Measurements from ENCODE around the gene GLRX.
"Not testable (repeated sequence)": the region's sequence is repeated elsewhere in the genome, so short reads cannot be mapped to it uniquely, and the experiment has no call there.

The GLRX gene

DNA sequence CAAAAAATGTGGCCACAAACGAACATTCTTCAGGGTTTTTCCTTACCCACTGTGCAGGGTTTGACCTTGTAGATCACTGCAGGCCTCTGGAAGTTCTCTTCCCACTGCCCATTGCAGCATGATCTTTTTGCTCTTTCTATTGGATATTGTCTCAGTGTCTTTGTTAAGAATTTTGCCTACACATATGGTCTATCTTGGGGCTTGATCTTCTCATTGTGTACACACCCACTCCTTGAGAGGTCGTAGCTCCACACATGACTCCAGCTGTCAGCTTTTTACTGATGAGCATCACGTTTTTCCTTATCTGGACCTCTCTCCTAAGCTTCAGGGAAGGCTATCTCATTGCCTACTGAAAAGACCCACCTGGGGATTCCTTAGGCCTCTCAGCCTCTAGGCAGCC is 3.0 kb upstream of the GLRX start:
- no peak for DNase-seq

DNA sequence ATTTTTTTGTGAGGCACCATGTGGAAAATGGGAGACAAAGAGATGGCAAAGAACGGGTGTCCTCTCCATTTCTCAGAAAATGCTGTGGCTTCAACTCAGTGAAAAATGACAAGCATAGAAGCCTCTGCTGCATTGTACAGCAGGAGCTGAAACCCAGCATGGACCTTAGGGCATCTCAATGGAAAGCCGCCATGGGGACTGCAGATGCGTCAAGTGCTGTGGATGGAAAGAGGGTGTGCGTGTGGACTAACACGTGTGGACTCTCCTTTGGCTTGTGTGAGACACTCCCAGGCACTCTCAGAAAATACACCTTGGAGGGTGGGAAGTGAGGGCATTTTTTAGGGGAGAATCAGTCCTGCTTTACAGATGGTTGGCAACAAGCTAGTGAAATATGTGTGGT is 2.2 kb upstream of the GLRX start:
- DNase-seq: no peak

DNA sequence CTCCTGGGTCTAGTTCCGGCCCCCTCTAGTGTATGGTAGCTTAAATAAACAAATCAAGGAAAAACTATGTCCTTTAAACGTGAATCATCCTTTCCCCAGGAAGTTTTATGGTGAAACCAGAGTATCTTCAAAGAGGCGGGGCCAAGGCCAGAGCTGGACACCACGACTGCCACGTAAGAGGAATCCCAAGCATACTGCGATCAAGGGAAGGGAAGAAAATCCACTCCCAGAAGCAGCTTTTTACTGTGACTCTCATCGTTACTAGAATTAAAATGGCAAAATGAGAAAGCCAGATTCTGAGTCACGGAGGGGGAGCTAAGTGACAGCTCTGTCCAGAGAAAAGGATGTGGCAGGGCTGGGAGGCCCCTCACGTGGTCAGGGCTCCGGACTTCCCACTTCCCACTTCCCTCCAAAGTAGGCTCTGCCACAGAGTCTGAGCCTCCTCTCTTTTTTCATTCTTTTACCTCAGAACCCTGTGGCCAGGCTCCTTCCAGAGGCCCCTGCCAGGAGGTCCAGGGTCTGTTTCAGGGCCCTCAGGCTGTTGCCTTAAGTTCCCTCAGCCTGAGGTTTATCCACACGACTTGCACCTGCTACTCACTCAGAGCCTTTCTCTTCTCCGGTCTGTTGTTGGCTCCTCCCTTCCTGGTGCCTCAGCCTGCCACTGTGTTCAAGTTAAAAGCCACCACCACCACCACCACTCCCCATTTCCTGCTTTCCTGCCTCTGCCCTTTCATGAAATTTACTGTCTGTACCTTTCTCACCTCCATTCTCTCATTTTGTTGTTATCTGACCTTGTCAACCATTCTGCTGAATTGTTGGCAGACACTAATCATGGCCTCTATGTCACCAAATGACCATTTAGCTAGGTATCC is 1.4 kb upstream of the GLRX start:
- DNase-seq: peak; percentile 78

DNA sequence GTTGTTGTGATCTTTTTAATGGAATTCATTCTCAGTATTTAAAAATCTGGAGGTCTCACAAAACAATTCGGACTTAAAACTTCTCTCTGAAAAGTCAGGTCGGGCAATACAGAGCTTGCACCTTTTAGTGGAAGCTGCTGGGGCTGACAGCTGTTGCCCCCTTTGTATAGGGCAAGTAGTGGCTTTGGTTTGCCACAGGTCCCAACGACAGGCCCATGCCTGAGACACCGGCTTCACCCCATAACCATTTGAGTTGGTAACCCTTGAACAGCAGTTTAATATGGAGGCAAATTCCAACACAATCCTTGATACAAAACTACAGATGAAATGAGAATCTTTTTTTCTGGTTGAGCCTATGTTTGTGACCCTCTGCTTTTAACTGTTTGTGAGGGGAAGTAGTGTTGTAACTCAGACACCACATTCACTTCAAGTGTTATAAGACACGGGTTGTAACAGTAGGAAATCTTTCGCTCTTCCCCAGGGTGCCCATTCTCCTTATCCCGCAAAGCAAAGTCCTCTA is 752 bp upstream of the GLRX start:
- no peak for DNase-seq

DNA sequence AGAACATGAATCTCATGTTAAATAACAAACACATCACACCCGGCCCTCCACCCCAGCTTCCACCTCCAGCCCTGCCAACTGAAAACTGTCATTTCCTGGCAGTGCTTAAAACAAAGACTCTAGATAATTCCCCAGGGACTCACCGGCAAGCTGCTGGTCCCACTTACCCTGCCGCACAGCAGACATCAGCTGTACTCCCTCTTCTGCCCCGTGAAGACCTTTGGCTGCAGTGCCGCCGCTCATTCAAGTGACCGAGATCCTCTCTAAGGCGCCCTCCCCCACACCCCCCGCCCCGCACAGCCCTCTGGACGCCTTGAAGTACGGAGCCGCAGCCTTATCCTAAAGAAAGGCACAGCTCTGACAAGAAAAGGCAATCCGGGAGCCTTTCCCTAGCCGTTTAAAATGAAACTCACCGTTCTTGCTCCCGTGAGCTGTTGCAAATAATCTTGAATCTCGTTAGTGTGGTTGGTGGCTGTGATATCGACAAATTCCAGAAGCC is 434 bp downstream of the GLRX start:
- DNase-seq: no peak

DNA sequence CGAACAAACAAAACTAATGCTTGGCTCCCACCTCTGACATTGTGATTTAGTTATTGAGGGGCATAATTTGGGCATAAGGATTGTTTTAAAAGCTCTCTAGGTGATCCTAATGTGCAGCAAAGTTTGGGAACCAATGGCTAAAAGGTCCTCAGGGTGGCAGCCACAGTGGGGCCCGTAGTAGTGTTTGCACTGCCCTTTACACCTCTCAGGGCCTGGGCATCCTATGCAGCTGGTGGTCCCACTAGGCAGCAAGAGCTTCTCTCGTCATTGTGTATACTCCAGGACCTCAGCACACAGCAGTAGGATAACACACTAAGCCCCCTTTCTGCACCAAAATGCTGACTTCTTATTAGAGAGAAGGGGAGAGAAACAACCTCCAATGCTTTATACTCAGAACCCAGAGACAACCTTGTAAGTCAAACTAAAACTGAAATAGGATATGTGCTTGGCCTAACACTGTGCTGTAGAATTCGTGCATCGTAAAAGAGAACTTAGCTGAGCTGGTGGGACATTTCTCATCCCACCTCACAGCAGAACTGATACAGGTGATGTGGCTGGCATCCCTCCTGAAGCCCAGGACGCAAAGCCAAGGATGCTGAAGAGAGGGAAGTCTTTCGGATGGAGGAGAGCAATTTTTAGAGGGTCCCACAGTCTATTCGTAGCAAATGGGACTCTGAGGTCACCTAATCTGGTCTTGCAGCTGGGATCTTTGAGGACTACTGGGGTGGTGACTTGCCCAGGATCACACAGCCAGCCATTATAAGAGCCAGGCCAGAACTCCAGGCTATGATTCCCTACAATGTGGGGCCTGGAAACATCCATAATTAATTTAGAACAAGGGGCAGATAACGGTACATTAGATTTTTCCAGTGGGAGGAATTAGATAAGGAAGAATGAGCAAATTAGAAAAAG is 1.2 kb downstream of the GLRX start:
- DNase-seq: no peak

DNA sequence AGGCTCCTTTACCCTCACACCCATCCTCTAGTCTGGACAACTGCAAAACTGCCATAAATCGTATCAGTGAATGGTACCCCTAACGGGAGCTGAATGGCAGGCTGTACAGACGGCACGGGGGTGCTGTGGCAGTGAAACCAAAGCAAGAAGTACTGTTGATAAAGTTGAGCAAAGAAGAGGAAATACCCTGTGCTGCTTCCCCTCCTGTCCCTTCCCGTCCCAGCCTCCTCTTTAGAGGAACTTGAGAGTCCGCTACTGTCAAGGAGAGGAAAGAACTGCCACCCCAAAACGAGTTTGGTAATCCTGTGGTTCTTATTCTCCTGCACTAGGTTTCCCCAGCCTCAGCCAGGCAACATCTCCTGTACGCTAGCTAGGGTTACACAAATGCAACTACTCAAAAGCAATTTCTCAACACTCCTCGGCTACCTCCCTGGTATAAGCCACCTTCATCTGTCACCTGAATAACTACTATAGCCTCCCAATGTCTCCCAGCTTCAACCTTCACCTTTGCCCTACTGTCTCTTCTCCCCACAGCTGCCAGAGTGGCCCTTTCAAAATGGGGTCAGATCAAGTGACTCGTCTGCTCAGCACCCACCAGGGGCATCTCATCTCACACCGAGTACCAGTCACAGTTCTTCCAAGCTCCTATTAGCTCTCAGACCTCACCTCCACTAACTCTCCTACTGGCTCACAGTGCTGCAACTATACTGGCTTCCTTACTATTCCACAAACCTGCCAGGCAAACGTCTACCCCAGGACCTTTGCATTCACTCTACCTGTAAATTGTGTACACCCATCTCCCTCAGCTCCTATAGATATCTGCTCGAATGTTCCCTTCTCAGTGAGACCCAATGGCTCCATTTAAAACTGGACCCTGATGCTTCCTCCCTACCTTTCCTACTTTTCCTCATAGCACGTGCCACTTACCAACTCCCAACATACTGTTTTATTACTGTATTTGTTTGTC is 4.1 kb downstream of the GLRX start:
- DNase-seq: peak; percentile 47

DNA sequence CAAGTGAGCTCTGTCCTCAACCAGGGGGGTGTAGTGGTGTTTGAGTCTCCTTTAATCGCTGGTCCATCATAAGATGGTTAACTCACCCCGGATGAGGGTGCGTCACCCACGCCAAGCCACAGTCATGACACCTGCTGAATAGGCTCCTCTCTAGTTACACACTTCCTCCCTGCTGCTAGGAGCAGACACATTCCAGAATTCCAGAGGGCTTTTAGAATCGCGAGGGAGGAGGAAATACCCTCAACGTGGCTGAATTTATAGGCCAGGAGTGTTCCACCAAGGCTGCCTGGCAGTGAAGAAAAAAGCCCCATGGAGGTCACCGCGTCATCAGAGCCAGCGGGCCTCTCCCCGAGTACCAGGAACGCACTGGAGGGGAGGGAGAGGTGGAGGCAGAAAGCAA is 5.1 kb downstream of the GLRX start:
- DNase-seq: peak; percentile 66

DNA sequence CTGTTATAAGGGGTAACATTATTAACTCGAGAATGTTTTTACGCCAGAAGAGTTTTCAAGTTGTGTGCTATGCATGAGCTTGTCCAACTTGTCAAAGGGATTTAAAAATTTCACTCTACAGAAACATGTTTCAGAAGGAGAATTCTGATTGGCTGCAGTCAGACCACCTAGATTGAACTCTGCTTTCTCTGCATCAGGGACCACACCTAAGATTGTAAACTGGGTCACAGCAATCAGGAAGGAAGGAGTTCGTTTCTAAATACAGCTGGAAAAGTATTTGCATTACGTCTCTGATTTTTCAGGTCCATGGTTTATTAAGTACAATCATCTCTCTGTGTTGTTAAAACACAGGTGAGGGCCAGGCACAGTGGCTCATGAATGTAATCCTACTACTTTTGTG is 5.8 kb downstream of the GLRX start:
- DNase-seq: no peak

DNA sequence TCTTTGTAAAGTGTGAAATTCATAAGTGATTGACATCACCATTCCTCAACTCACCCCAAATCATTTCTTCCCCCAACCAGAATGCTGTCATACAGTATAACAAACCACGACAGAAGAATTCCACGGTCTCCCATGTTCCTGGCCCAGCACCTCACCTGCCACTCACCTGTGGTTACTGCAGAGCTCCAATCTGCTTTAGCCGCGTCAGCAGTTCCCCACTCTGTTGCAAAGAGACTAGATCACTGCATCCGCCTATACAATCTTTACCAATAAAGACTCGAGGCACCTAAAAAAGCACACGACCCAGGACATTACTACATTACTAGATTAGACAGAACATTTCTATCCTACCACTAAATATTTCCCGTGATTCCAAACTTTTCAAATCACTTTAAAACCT is 6.2 kb downstream of the GLRX start:
- DNase-seq: no peak

DNA sequence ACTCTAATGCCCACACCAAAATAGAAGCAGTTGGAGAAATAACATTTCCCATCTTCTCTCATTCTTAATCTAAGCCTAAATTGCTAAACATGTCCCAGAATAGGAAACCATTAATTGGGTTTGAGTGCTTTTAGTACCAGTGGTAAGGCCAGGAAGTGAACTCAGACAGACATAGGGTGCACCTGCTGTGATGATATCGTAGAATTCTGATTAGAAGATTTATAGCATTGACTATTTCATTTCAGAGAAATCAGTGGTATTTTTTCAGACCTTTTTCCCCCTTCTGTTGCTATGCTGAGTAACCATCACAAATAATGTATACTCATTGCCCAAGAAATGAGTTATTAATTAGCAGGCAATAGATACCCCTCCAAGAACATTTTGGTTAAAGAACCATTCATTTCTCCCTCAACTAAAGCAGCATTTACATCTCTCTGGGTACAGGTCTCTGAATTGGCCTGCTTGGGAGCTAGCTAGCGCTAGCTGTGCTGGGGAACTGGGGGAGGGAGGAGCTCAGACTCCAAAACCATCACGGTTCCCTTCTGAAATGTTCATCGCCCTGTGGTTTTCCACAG is 7.3 kb downstream of the GLRX start:
- DNase-seq: no peak

DNA sequence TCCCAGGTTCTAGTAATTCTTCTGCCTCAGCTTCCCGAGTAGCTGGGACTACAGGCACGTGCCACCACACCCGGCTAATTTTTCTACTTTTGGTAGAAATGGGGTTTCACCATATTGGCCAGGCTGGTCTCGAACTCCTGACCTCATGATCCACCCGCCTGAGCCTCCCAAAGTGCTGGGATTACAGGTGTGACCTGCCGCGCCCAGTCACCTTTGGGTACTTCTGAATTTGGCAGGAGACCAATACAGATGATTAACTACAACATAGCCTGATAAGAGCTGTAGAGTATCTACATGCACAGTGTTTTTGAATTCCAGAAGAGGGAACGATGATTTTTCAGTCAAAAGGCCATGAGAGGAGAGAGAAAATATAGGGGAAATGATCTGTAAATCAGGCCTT is 9.5 kb downstream of the GLRX start:
- not testable (repeated sequence) for DNase-seq

DNA sequence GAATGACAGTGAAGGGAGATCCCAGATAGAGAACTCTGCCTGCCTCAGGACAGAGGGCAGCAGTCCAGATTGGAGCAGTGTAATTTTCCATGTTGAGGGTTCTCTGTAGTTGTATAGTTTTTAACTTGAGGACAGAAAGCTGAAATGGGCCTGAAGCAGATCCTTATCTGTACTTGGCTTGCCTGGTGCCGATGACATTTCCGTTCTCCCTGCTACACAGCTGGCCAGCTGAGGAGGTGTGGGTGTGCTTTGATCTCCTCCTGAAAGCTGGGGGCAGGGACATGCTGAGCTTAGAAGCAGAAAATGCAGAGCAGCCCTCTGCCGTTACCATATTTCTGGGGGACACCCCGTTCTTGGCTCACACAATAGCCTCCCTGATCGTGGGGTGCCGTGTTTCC is 10.5 kb downstream of the GLRX start:
- DNase-seq: peak; percentile 48

DNA sequence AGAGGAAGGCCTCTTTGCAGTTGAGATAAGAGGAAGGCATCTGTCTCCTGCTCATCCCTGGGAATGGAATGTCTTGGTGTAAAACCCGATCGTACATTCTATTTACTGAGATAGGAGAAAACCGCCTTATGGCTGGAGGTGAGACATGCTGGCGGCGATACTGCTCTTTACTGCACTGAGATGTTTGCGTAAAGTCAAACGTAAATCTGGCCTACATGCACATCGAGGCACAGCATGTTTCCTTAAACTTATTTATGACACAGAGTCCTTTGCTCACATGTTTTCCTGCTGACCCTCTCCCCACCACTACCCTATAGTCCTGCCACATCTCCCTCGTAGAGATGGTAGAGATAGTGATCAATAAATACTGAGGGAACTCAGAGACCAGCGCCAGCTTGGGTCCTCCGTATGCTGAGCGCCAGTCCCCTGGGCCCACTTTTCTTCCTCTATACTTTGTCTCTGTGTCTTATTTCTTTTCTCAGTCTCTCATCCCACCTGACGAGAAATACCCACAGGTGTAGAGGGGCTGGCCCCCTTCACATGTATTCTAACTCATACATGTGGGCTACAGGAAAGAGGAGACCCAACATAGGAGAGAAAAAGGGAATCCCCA is 11.0 kb downstream of the GLRX start:
- not testable (repeated sequence) for DNase-seq

DNA sequence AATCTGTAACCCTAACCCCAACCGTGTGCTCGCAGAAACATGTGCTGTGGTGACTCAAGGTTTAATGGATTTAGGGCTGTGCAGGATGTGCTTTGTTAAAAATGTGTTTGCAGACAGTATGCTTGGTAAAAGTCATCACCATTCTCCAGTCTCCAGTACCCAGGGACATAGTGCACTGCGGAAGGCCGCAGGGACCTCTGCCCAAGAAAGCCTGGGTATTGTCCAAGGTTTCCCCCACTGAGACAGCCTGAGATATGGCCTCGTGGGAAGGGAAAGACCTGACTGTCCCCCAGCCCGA is 11.5 kb downstream of the GLRX start:
- not testable (repeated sequence) for DNase-seq

DNA sequence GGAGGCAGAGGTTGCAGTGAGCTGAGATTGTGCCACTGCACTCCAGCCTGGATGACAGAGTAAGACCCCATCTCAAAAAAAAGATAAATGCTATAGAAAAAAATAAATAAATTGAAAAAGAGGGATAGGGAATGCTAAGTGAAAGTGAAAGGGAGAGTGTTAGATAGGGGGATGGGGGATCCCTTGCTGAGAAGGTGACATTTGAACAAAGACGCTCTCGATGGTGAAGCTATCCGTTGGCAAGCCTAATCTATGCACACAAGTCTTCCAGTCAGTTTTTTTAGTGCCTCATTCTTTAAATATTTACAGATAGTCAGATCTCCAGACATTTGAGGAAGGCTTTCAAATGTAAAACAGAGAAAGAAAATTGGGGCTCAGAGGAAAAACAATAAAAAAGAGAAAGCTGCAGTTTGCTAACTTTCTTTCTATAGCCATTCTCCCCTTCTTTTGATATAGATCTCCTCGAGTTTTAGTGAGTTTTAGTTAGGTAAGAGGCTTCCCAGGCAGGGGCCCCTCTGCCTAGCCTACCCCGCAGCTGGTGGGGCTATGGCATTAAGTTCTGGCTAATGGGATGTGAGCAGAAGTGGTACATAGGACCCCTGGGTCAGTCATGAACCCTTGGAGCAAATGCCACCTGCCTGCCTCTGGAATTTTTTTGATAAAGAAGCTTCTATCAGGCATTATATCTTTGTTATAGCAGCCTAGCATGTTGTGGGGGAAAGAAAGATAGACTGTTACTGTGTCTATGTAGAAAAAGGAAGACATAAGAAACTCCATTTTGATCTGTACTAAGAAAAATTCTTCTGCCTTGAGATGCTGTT is 12.0 kb downstream of the GLRX start:
- no peak for DNase-seq

DNA sequence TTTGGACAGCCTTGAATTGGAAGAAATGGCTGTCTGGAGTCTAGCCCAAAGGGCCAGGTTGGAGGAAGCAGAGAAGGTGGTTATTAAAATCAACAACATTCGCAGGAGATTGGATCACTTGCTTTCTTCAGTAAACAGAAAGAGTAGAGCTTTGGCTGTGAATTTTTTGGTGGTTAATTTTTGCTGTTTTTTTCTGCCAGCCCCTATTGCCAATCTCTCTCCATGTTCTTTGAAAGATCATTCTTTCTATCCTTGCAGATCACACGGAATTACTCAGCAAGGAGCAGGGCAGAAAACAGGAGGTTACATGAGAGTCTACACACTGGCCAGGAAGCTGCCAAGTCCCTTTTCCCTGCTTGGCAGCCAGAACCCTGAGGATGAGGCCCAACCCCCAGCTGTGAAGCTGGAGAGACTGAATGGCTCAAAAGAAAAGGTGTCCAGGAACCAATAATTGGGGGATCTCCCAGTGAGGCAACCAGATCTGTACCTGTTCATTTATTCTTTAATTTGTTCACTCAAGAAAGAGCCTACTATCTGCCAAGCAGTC is 13.0 kb downstream of the GLRX start:
- DNase-seq: no peak

DNA sequence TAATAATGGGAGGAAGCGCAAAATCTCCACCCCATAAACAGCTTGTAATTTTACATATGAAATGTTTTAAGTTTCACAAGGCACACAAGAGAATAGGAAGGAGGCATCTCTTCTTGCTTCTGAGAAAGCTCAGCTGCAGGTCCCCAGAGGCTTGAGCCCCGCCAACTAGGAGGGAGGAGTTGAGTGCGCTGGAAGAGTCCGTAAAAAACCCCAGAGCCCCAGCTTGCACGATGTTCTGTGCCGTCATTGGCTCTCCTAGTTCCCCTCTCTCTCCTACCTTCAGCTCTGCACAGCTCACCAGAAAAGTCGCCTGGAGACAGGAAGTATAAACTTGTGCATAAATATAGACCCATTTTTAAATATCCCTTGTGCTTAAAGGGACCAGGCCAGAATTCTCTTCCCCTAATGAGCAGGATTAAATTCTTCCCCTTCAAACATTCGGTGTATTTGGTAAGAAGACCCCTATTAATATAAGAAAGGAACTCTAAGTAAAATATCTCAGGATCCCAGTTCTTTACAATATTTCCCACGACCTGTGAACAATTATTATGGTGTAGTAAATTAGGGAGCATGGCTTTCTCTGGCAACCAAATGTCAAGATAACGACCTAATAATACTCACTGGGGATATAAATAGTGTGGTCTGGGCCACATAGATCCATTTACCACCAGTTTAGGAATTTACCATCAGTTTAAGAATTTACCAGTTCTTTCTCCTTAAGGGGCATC is 13.7 kb downstream of the GLRX start:
- peak; percentile 86 for DNase-seq

DNA sequence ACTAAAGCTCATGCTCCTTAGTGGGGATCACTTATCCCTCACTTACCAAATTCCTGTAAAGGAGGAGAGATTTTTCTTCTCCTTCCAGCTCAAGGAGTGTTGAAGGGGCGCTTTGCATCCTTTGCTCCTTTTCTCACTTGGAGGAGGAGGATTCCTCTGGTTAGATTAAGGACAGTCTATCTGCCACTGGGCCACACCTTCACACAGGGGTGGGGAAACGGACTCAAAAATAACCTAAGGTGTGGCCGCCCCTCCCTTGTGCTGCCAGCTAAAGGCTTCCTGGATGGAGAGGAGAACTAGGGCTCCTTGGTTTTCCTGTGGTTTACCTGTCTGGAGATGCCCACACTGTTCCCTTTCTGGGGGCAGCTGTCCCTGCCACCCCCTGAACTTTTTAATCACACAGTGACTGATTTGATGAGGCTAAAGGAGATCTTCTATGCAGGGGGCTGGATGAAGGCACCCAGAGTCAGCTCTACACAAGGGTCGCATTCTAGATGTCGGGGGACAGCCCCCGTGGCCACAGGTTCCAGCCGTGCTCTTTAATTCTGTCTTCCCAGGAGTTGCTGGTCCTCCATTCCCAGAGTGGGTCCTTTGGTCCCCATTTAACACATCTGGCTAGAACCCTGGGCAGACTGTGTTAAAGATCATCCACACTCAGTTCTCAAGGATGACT is 14.4 kb downstream of the GLRX start:
- DNase-seq: no peak

All from CD4-positive, alpha-beta T cell treated with Interleukin-21 for 1 hour (primary cell).